ENCODE measurements around the gene IL18RAP.

The IL18RAP gene

GRCh38 chr2:102463160-102463559 is 40.2 kb downstream of the IL18RAP start:
- DNase-seq = no peak

GRCh38 chr2:102470168-102470567 is 47.2 kb downstream of the IL18RAP start:
- DNase-seq = no peak

DNA sequence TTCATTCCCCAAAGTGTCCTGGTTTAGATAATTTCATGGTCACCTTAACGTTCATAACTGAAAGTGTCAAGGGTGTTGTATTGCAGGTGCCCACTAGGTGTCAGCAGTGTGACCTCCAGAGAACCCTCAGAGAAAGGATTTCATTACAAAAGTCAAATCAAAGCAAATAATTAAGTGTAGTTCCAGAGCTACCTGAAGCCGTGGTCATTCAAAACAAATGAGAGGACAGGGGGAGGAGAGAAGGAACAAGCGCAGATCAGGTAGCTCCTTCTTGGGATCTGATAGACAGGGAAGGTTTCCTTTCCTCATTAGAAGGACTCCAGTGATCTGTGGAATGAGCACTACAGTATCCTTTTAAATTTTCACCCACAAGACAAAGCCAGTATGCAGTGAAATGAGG is 50.1 kb downstream of the IL18RAP start, which contains the start of gene SLC9A4:
SLC9A4 (plus strand) TSS at position 207 of the 400 bp plus-strand sequence. CDS start 534 bp downstream, outside the sequence.
- DNase-seq = peak; percentile 64

DNA sequence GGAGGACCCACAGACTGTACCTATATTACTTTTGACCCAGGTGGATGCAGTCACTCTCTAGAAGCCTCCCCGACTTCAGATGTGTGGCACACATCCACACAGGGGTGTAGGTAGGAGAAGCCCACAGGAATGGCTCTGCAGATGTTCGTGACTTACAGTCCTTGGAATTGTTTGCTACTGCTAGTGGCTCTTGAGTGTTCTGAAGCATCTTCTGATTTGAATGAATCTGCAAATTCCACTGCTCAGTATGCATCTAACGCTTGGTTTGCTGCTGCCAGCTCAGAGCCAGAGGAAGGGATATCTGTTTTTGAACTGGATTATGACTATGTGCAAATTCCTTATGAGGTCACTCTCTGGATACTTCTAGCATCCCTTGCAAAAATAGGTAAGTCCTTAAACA is 50.7 kb downstream of the IL18RAP start:
- DNase-seq = no peak

DNA sequence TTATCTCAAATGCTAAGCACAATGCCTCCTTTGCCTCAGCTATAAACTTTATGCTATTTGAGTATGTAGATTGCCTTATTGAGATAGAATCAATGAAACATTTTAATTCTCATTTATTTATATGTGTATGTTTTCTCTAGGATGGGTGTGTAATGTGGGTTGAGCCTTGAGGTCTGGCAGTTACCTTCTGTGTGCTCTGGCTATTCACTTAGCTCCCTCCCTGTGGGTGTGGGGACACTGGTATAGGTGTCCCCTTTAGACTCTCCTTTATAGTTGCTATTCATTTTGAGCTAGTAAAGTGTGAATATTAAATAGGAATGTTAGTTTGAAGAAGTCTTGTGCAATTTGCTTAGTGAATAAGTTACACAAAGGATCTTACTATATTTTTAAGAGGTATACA is 51.8 kb downstream of the IL18RAP start:
- no peak for DNase-seq

DNA sequence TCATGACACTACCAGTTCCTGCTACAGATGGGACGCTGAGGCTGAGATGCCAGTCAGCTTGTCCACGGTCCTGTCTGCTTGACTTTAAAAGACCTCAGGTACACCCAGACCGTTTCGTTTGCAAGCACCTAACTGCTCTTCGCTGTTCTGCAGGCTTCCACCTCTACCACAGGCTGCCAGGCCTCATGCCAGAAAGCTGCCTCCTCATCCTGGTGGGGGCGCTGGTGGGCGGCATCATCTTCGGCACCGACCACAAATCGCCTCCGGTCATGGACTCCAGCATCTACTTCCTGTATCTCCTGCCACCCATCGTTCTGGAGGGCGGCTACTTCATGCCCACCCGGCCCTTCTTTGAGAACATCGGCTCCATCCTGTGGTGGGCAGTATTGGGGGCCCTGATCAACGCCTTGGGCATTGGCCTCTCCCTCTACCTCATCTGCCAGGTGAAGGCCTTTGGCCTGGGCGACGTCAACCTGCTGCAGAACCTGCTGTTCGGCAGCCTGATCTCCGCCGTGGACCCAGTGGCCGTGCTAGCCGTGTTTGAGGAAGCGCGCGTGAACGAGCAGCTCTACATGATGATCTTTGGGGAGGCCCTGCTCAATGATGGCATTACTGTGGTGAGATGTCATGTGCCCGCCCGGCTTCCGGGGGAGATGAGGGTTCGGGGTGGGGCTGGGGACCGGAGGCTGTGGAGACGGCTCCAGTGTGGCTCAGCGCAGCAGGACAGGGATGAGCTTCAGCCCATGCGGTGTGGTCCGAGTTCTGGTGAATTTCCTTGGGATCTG is 55.9 kb downstream of the IL18RAP start:
- DNase-seq = no peak

DNA sequence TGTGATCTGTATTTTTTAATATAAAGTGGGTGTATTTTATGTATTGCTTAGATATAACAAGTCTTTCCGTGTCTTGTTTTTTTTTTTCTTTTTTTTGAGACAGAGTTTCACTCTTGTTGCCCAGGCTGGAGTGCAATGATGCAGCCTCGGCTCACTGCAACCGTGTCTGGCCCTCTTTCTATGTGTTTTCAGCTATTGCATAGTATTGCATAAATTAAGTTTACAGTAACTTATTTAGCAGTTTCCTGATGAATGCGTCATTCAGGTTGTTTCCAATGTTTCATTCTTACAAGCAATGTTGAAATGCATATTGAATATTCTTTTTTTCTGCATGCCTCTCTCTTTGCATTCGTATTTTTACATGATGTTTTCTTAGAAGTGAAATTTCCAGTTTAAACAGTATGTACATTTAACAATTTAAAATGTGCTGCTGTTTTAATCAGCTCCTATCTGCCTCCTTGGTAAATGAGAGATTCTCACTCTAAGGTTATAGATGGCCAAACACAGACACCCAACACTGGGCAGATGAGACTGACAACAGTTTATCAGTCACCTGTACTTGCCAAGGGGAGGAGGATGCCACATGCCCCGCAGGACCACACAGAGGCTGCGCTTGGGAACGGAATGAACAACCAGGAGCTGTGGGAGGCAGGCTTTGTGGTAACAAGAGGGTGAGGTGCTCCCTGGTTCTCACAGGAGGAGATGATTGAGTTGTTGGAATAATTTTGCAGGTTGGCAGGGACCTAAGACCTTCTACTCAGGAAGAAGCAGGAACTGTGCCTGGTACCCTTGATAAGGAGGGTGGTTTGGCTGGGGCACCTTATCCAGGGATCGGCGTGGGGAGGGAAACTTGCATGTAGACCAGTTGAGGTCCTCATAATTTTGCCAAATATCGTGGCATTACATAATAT is 57.6 kb downstream of the IL18RAP start:
- DNase-seq = no peak

DNA sequence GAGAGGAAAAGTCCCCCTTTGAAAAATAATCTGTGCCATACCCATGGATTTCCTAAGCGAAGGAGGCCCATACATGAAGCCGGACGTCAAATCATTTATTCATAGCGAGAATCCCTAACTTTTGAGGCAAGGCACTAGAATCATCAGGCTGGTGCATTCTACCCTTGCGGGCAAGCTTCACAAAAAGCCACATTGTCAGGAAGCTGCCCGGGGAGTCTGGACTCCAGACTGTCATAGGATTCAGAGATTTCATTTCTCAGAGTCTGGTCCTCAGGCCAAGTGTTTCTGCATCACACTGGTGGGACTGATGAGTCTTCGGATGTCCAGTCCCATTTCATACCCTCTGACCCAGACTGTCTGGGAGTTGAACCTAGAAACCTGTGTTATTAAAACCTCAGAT is 59.0 kb downstream of the IL18RAP start:
- no peak for DNase-seq

GRCh38 chr2:102483086-102483485 is 60.1 kb downstream of the IL18RAP start:
- DNase-seq = no peak

DNA sequence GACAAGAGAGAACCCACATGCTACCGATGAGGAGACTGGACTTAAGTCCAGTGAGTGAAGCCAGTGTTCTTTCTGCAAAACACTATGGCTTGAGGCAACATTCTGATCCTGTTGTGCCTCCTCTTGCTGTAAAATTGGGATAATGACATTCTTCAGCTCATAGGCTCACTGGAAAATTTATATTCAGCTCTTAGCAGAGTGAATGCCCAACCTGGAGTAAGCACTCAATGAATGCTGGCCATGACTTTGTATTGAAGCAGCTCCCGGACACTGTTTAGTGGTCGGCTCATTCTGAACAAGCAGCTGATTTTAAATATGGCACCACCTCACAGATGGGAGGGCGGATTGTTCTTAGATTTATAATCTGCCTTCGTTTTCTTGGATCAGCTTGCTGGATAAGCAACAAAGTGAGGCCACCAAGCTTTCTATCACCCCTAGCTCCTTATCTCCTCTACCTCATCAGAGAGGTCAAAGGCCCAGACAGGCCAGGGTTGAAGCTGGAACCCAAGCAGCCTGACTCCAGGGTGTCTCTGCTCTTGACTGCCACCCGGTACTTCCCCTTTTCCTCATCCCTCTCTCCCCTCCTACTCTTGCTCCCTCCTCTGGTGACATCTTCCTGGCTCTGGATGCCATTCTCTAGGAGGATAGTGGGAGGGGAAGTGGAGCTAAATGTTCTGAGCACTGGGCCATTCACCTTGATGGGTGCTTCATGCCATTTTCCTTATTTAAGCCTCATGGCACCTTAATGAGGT is 61.5 kb downstream of the IL18RAP start:
- no peak for DNase-seq

DNA sequence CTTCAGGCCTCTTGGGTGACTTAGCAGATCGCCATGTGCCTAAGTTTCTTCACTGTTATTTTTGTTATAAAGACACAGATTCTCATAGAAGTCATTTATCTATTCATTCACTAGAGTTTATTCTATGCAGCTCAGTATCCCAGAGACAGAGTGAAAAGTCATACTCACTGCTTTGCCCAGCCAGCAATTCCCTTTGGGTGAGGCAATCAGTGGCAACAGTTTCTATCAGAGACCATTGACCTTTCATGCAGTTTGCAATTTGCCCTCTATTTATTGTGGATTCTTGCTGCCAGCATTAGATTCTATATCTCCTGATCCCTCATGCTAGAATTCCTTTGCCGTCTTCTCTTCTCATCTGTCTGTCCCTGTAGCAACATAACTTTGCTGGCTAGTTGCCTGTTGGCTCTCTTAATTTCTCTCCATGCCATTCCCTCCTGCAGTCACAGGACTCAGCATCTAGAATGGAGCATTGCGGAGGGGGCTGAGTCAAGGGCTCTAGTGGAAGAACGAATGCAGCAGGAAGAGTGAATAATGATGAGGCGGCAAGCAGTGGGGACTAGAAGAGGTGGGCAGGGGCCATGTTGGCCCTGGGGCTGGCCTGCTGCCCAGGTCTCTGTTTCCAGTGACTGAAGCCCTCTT is 62.3 kb downstream of the IL18RAP start:
- no peak for DNase-seq

GRCh38 chr2:102486941-102487702 is 64.2 kb downstream of the IL18RAP start:
- DNase-seq = no peak

DNA sequence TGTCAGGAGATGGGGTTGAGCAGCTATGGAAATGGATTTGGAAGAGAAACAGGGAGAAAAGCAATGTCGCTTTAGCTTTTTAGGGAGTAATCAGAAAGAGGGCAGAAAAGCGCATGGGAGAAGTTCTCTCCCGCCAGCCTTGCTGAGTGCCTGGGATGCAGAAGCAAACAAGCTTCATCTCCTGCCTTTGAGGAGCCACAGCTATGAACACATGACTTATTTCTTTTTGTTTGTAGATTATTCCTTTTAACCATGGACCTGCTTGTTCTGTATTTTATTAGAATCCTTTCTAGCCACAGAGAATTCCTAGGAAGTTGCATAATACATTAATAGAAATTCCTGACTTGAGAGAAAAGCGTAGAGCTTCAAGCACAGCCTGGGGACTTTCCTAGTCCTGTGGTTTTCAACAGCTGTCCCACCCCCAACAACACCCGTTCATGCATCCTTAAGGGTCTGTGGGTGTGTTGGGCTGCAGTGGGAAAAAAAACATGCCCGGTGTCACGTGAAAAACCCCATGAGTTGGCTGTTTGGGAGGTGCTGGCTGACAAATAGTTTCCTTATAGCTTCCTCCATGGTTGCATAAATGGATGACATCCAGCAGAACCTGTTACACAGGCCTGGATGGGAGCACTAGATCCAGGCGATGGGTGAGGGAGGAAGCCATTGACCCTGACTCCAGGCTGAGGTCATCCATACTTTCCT is 65.0 kb downstream of the IL18RAP start:
- DNase-seq = no peak

- DNase-seq = no peak
These were observed 66.7 kb downstream of the IL18RAP start for GRCh38 chr2:102489646-102490045.

DNA sequence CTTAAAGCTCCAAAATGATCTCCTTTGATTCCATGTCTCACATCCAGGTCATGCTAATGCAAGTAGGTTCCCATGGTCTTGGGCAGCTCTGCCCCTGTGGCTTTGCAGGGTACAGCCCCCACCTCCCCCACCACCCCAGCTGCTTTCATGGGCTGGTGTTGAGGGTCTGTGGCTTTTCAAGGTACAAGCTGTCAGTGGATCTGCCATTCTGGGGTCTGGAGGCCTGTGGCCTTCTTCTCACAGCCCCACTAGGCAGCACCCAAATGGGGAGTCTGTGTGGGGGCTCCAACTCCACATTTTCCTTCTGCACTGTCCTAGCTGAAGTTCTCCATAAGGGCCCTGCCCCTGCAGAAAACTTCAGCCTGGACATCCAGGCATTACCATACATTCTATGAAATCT is 69.0 kb downstream of the IL18RAP start:
- no peak for DNase-seq

GRCh38 chr2:102494570-102494969 is 71.6 kb downstream of the IL18RAP start:
- DNase-seq = no peak

- no peak for DNase-seq
These were observed 75.5 kb downstream of the IL18RAP start for GRCh38 chr2:102498414-102498813.

DNA sequence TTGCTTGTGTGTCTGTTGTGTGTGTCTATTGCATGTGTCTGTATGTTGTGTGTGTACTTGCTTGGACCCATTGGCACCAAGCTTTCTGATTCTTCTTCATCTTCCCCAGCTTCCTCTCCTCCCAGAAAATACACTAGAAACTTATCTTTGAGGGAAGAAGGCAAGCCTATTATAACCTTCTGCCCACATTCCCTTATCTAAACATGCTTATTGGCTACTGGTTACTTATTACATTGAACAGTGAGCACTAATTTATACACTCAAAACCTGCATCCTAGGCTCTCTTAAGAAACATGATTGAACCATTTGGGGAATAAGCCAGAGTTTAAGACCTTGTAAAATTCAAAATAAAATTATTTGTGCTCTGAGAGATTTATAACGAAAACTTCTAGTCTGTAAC is 76.6 kb downstream of the IL18RAP start:
- no peak for DNase-seq

Data from activated naive CD4-positive, alpha-beta T cell treated with Interleukin-2 at 50 U/mL for 16 hours (primary cell).